GM18868 (cell line): ENCODE results near the gene ATG9A.

ENCODE experiments used
- ATAC-seq: cut with Tn5 transposase; IDR thresholded peaks from one replicate; pipeline ENCODE4 v1.9.1; 2021; ENCODE audit warnings: mild to moderate bottlenecking, moderate library complexity; ENCODE audit not compliant: unreplicated experiment

ATG9A gene

GRCh38 chr2:219252900-219253752 is 23.7 kb upstream of the ATG9A start, which contains the start of gene TUBA4B:
Gene TUBA4B (plus strand): TSS chr2:219253243. CDS start chr2:219253408, 165 bp downstream.
- ATAC-seq, result no peak

GRCh38 chr2:219252570-219252899 is 23.1 kb upstream of the ATG9A start:
- no peak for ATAC-seq

DNA sequence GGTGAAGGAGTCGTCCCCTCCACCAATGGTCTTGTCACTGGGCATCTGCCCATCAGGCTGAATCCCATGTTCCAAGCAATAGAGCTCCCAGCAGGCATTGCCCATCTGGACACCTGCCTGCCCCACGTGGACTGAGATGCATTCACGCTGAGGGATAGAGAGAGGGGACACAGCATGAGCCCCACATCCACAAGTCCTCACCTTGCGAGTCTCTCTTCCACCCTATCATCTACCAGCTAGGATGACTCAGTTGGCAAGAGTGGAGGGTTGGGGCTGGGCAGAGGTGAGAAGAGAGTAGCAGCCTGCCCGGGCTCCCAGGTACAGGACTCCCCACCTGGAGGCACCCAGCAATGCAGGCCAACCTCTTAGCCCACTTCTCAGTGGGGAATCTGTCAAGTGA is 22.6 kb upstream of the ATG9A start:
- ATAC-seq, result no peak

GRCh38 chr2:219251656-219252055 is 22.2 kb upstream of the ATG9A start:
- no peak for ATAC-seq

GRCh38 chr2:219250049-219250781 is 20.8 kb upstream of the ATG9A start:
- no peak for ATAC-seq

GRCh38 chr2:219249203-219249980 is 20.0 kb upstream of the ATG9A start:
- ATAC-seq, result no peak

- ATAC-seq, result no peak
Observed at GRCh38 chr2:219248845-219249202, 19.4 kb upstream of the ATG9A start.

GRCh38 chr2:219247678-219248642 is 18.5 kb upstream of the ATG9A start:
- no peak for ATAC-seq

DNA sequence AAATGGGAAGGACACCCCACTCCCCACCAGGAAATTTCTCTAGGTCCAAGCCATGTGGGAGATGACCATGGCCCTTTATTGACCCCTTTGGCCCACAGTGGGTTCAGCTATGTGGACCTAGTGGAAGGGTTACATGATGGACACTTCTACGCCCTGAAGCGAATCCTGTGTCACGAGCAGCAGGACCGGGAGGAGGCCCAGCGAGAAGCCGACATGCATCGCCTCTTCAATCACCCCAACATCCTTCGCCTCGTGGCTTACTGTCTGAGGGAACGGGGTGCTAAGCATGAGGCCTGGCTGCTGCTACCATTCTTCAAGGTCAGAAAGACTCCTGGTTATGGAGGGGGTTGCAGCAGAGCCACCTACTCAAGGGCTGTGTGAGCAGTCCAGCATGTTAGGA is 17.1 kb upstream of the ATG9A start:
- no peak for ATAC-seq

DNA sequence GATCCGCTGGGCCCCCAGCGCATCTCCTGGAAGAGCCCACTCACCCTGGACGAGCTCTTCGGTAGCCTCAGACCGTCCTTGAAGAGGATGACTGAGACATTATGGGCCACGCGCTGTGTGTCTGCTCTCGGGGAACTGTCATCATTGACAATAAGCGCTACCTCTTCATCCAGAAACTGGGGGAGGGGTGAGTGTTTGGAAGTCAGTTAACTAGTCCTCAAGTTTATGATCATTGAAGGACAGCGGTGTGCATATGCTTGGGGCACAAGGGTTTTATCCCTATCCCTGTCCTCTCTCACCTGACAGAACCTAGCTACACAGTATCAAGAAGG is 16.4 kb upstream of the ATG9A start:
- ATAC-seq, result no peak

GRCh38 chr2:219245148-219245898 is 15.9 kb upstream of the ATG9A start, which contains the start of the genes GLB1L and STK16:
Gene GLB1L (minus strand): TSS chr2:219245444. CDS start chr2:219243573, 1,871 bp downstream.
Gene STK16 (plus strand): TSS chr2:219245479. CDS start chr2:219246000, 521 bp downstream.
- ATAC-seq, result peak; percentile 88

DNA sequence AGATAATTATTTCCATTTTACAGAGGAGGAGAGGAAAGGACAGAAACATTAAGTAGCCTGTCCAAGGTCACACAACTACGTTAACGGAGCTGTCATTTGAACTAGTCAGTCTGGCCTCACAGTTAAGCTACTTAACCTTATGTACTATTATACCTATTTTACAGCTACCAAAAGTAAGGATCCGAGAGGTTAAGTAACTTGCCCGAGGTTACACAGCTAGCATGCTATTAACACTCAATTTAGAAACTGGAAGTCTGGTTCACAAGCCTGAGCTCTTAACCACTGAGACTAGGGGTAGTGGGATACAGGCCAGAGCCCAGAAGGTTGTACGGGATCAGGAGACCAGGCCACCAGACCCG is 15.3 kb upstream of the ATG9A start:
- no peak for ATAC-seq

- no peak for ATAC-seq
Observed at GRCh38 chr2:219243291-219243761, 13.9 kb upstream of the ATG9A start.

GRCh38 chr2:219234331-219234730 is 4.9 kb upstream of the ATG9A start:
- no peak for ATAC-seq

GRCh38 chr2:219230059-219230540 is 664 bp upstream of the ATG9A start:
- peak; percentile 13 for ATAC-seq

GRCh38 chr2:219228911-219229304 is 528 bp downstream of the ATG9A start:
- ATAC-seq, result peak; percentile 3

GRCh38 chr2:219228041-219228910 is 1.2 kb downstream of the ATG9A start:
- no peak for ATAC-seq

GRCh38 chr2:219225350-219225749 is 4.1 kb downstream of the ATG9A start:
- no peak for ATAC-seq
